Brain microvascular endothelial cell (primary cell): ENCODE results near the gene TNFSF15.

Source experiments
- DNase-seq: peaks from one replicate; pipeline ENCODE4 v3.0.0-alpha.2; 2020
- H3K27ac ChIP-seq: fragments of 250-450 bp; sonication (Bioruptor Pico); 2 replicates; pipeline ENCODE4 v1.5.1; 2020; ENCODE audit warnings: mild to moderate bottlenecking, moderate library complexity
- H3K27me3 ChIP-seq: fragments of 250-450 bp; sonication (Bioruptor Pico); replicated peaks from 2 replicates; pipeline ENCODE4 v1.5.1; 2020; ENCODE audit warnings: mild to moderate bottlenecking
- H3K36me3 ChIP-seq: fragments of 250-450 bp; sonication (Bioruptor Pico); replicated peaks from 2 replicates; pipeline ENCODE4 v1.5.1; 2020; ENCODE audit warnings: mild to moderate bottlenecking
- H3K4me3 ChIP-seq: 2 replicates; pipeline ENCODE4 v1.5.1; 2011; ENCODE audit warnings: low read depth, mild to moderate bottlenecking, control low read depth, low read length, moderate library complexity
- in situ Hi-C: cut with HindIII; loops from 2 replicates; pipeline ENCODE4 v1.10.0; 2017; ENCODE audit warnings: low sequenced_read_pairs, low pct_ligation_motif_present
- TF ChIP-seq, protein P1 (sequence below): IDR thresholded peaks from 2 replicates; pipeline ENCODE4 v1.5.1; 2011; ENCODE audit warnings: low read depth, mild to moderate bottlenecking, moderate library complexity, low read length, control low read depth, inconsistent platforms; ENCODE audit errors: missing control alignments

The TNFSF15 gene

DNA sequence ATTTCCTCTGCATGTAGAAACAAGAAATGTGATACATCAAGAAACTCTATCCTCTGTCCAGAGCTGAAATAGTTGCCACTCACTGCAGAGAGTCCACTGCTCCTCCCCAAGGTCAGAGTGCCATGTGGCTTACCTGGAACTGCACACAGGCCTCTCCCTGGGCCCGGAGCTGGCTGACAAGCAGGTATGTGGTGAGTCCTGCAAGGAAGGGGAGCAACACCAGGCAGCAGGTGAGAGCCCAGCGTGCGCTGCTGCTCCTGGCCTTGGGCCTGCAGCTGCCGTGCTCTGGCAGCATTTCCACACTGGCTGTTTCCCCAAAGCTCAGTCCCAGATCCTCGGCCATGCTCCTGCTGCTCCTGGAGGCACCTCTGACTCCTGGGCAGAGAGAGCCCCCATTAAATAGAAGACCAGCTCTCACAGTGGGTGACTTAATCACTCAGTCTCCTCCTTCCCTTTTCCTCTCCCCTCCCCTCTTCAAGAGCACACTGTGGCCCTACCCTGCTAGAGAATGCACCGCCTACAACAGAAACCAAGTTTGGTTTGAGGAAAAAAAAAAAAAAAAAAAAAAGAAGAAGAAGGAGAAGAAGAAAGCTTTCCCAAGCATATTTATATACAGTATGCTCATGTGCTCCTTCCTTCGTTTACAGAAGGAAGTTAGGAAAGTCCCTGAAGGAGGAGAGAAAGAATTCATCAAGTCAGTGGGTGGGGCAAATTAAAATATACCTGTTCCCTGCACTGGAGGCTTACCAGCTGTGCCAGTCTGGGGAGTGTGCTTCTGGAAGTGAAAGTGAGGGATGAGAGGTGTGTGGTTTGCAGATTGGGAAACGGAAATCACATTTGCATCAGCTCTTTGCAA, at the start of gene TNFSF15:
Gene TNFSF15, minus strand, starts transcription at position 370 of the 856 bp plus-strand sequence. Its CDS starts 27 bp downstream, at position 343.
- Histone ChIP-seq H3K27me3 (no peaks in the 10 kb centered on the region), H3K4me3 (no peak within 1 kb of the TSS), H3K27ac (peak within 1 kb of the TSS; percentile 48), H3K36me3 (no peaks in the 10 kb centered on the region)
- DNase-seq, result peak; percentile 14
- in situ Hi-C loops, result no loop called here
- TF ChIP-seq, protein P1, sequence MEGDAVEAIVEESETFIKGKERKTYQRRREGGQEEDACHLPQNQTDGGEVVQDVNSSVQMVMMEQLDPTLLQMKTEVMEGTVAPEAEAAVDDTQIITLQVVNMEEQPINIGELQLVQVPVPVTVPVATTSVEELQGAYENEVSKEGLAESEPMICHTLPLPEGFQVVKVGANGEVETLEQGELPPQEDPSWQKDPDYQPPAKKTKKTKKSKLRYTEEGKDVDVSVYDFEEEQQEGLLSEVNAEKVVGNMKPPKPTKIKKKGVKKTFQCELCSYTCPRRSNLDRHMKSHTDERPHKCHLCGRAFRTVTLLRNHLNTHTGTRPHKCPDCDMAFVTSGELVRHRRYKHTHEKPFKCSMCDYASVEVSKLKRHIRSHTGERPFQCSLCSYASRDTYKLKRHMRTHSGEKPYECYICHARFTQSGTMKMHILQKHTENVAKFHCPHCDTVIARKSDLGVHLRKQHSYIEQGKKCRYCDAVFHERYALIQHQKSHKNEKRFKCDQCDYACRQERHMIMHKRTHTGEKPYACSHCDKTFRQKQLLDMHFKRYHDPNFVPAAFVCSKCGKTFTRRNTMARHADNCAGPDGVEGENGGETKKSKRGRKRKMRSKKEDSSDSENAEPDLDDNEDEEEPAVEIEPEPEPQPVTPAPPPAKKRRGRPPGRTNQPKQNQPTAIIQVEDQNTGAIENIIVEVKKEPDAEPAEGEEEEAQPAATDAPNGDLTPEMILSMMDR, result no peak

DNA sequence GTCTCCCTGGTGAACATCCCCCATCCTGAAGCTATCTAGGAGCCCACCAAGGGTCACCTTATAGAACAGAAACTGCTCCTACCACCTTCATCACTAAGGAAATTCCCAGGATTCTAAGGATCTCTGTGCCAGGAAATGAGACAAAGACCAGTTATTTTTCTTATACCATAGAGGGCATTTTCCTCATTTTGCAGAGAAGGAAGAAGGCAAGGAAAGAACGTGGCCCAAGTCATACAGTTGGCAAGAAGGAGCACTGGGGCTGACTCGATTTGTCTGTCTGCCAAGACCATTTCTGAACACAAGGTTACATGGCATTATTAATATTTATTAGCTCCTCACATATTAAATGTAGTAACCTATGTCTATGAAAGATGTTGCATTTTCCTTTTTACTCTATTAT, 49.6 kb upstream of the TNFSF15 start:
- no peaks in the 10 kb centered on the region for H3K27me3 ChIP-seq
- H3K4me3 ChIP-seq, result no peak overlapping the region
- no peak overlapping the region for H3K27ac ChIP-seq
- no peaks in the 10 kb centered on the region for H3K36me3 ChIP-seq
- in situ Hi-C loops, result no loop called here
- TF ChIP-seq, protein P1, result no peak
- DNase-seq, result no peak

DNA sequence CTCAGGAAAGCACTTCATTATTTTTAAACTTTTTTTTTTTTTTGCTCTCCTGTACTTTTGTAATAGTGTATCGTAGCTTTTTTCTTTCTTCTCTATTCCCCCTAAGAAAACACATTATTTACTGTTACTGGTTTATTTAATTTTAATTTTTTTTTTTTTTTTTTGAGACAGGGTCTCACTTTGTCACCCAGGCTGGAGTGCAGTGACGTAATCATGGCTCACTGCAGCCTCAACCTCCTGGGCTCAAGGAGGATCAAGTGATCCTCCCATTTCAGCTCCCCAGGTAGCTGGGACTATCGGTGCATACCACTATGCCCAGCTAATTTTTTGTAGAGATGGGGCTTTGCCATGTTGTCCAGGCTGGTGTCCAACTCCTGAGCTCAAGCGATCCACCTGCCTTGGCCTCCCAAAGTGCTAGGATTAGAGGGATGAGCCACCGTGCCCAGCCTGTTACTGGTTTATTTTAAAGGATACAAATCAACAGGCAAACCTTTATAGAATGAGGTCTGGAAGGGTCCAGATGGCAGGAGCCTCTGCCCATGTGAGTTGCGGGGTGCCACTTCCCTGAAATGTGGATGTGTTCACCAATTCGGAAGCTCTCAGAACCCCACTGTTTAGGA, 49.0 kb upstream of the TNFSF15 start:
- no peak overlapping the region for H3K4me3 ChIP-seq
- H3K36me3 ChIP-seq, result no peaks in the 10 kb centered on the region
- TF ChIP-seq, protein P1, result no peak
- in situ Hi-C loops, result no loop called here
- no peak overlapping the region for H3K27ac ChIP-seq
- DNase-seq, result no peak
- no peaks in the 10 kb centered on the region for H3K27me3 ChIP-seq

DNA sequence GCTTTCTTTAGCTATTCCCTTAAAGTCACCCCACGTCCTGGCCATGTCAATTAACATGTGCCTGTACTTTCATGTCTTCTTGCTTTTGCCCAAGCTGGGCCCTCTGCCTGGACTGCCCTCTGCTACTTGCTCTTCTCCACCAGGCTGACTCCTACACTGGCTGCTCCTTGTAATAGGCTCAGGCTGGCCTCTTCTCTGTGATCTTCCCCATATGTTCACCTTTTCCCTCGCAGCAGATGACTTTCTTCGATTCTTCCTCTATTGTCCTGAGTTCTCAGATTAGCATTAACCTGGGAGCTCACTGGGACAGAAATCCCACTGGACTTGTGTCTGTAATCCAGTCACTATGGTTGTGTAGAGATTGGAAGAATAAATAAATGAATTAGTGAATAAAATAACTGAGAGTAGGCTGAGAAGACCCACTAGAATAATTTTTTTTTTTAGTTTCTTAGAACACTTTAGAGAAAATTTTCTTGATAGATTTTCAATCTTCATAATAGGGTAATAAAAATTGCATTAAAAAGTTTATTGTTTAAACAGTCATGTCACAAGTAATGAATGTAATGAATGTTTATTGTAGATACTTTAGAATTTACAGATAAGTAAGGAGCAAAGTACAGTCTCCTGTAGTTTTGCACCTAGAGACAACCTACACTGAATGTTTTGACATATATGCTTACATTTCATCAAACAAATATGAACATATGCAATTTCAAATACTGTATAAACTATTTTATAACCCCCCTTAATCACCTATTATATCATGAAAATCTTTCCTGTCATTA, 47.4 kb upstream of the TNFSF15 start:
- TF ChIP-seq, protein P1, result no peak
- in situ Hi-C loops, result no loop called here
- Histone ChIP-seq H3K4me3 (no peak overlapping the region), H3K27me3 (no peaks in the 10 kb centered on the region), H3K27ac (no peak overlapping the region), H3K36me3 (no peaks in the 10 kb centered on the region)
- DNase-seq, result no peak

DNA sequence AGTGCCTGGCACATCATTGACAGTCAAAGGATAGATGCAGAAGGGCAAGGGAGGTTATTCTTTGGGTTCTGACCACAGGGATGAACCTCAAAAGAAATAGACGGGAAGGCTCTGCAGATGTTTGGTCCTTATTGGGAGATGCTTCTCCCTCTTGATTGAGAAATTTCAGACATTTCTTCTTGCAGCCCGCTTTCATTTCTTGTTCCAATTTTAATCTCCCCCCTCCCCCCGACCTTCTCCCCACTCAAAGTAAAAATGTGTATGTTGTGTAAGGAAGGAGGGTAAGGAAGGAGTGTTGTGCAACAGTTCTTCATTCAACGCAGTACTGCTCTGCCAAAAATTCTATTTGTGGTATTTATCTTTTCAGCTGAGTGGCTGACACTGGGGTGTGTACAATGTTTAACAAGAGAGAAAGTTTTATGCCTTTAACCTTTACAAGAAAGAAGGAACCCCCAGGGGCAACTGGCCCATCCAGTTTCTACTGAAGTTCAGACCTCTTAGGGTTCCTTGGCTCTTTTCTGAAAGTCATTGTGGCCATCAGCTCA, 46.3 kb upstream of the TNFSF15 start:
- peak; percentile 10 for DNase-seq
- no peak overlapping the region for H3K27ac ChIP-seq
- H3K27me3 ChIP-seq, result no peaks in the 10 kb centered on the region
- H3K4me3 ChIP-seq, result no peak overlapping the region
- TF ChIP-seq, protein P1, result no peak
- in situ Hi-C loops, result no loop called here
- no peaks in the 10 kb centered on the region for H3K36me3 ChIP-seq
